Testis (tissue), 2 donors: ENCODE measurements around the gene STAC2.

Experiments used
- CTCF ChIP-seq, 3 experiments: fragments of 450-650 bp in 2 of 3; fragments of 200-600 bp in 1 of 3; sonication (generic) in 1 of 3; IDR thresholded peaks; one replicate each; pipeline ENCODE4 v1.5.1; 2016 to 2019; ENCODE audit warnings: antibody characterized with exemption in 3 of 3, mild to moderate bottlenecking in 2 of 3, moderate library complexity in 1 of 3
- POLR2A ChIP-seq: fragments of 450-650 bp; IDR thresholded peaks from one replicate; pipeline ENCODE4 v1.6.1; 2017; ENCODE audit warnings: antibody characterized with exemption, mild to moderate bottlenecking, moderate library complexity

- TF ChIP-seq CTCF (IDR thresholded peaks at IDR 0.05) (no peak), POLR2A (no peak)
Measured at GRCh38 chr17:39191750-39192510, 33.8 kb downstream of the STAC2 start.
